ENCODE data around the gene CACNB4.

- TF ChIP-seq REST (IDR thresholded peaks at IDR 0.05; ENCODE audit: insufficient read depth in 1 of 2, low read depth in 2 of 2, low read length in 2 of 2), result no peak
- TF ChIP-seq POLR2AphosphoS5 (IDR thresholded peaks at IDR 0.05; ENCODE audit: low read depth, low read length), result no peak
- TF ChIP-seq SIN3A (IDR thresholded peaks at IDR 0.05; ENCODE audit: borderline replicate concordance, insufficient read depth, low read length), result no peak
- no peak for TF ChIP-seq TAF1 (IDR thresholded peaks at IDR 0.05; ENCODE audit: borderline replicate concordance, insufficient read depth, low read length)
- TF ChIP-seq FOXP2 (optimal IDR thresholded peaks at IDR 0.05; ENCODE audit: borderline replicate concordance, extremely low read depth, extremely low read length, insufficient read depth), result no peak
Observed at GRCh38 chr2:151945186-151945585, 153.7 kb downstream of the CACNB4 start.

Data from PFSK-1 (cell line).